Mesodermal cell (in vitro differentiated cells): ENCODE results near the gene SEC14L3.
"Not testable (repeated sequence)": the region's sequence is repeated elsewhere in the genome, so short reads cannot be mapped to it uniquely, and the experiment has no call there.

Experiments
- H3K27ac ChIP-seq: 2 replicates; pipeline ENCODE4 v1.7.0; 2013; ENCODE audit warnings: mild to moderate bottlenecking, low read depth, low read length, moderate library complexity; ENCODE audit not compliant: severe bottlenecking
- H3K36me3 ChIP-seq: 2 replicates; pipeline ENCODE4 v1.7.1; 2013; ENCODE audit warnings: mild to moderate bottlenecking, low read length, moderate library complexity; ENCODE audit not compliant: control insufficient read depth, insufficient read depth
- H3K4me1 ChIP-seq: one replicate; pipeline ENCODE4 v1.7.1; 2013; ENCODE audit warnings: mild to moderate bottlenecking, low read length; ENCODE audit not compliant: insufficient read depth, control insufficient read depth, poor library complexity, severe bottlenecking
- H3K4me3 ChIP-seq: 2 replicates; pipeline ENCODE4 v1.7.0; 2013; ENCODE audit warnings: low read length, control low read depth, mild to moderate bottlenecking; ENCODE audit not compliant: insufficient read depth, poor library complexity, severe bottlenecking; ENCODE audit errors: extremely low read depth
- H3K9me3 ChIP-seq: 2 replicates; pipeline ENCODE4 v1.7.1; 2013; ENCODE audit warnings: mild to moderate bottlenecking, low read length, moderate library complexity; ENCODE audit not compliant: control insufficient read depth
- WGBS, 2 experiments: methylation state at CpG; one replicate each; pipeline ENCODE4 v1.1.5; 2013; ENCODE audit warnings: missing lambda C conversion rate in 2 of 2; ENCODE audit not compliant: insufficient coverage in 2 of 2; 5-methylcytosine and 5-hydroxymethylcytosine counted together

Gene SEC14L3

DNA sequence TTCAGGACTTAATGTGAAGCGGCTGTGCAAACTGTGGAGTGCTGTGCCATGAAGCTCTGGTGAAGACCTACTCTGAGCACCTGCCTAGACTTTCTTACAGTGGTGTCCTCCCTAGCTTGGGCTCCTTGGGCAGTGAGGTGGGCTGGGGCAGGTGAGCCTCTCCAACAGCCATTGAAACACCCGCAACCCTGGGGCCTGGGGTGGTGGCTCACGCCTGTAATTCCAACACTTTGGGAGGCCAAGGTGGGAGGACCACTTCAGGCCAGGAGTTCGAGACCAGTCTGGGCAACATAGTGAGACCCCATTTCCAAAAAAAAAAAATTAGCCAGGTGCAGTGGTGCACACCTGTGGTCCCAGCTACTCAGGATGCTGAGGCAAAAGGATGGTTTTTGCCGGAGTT is 14.3 kb upstream of the SEC14L3 start:
- WGBS, 2 experiments = 86 to 94% methylated on average over 4 of the region's 5 CpGs
- H3K9me3 ChIP-seq = no peaks in the 10 kb centered on the region

DNA sequence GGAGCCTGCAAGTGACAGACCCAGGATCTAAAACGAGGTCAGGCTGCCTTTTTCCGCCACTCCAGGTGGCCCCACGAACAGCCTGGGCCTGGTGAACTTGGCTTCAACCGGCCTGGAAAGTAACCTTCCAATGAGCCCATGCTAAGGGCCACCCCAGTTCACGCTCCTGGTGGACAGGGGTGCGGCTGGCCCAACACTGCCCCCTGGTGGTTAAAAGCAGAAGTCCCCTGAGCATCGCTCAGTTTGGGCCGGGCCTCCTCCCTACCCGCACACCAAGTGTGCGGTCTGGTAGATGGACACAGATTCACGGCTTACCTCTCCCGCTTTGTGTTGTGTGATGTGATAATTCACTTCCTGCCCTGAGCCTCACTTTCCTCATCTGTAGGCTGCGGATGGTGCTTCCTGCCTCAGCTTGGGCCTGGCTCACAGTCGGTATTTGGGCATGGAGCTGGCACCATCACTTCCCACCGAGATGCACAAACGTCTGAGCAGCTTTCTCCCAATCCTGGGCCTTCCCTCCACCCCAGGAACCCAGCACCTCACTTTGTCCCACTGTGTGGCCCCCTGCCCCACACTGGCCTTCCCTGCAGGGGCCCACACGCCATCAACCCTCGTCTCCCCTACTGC is 13.7 kb upstream of the SEC14L3 start:
- H3K4me1 ChIP-seq = no peaks in the 10 kb centered on the region
- WGBS, 2 experiments = 51 to 53% methylated on average over 12 of the region's 18 CpGs
- H3K27ac ChIP-seq = no peak overlapping the region
- H3K4me3 ChIP-seq = no peak overlapping the region
- H3K9me3 ChIP-seq = no peaks in the 10 kb centered on the region
- no peaks in the 10 kb centered on the region for H3K36me3 ChIP-seq

More for the DNA sequence above, 14.3 kb upstream of the SEC14L3 start:
- H3K4me3 ChIP-seq = no peak overlapping the region
- no peaks in the 10 kb centered on the region for H3K36me3 ChIP-seq
- H3K27ac ChIP-seq = no peak overlapping the region
- H3K4me1 ChIP-seq = no peaks in the 10 kb centered on the region

GRCh38 chr22:30483169-30483568 is 11.4 kb upstream of the SEC14L3 start:
- Histone ChIP-seq H3K27ac (no peak overlapping the region), H3K9me3 (no peaks in the 10 kb centered on the region), H3K36me3 (no peaks in the 10 kb centered on the region), H3K4me3 (no peak overlapping the region), H3K4me1 (no peaks in the 10 kb centered on the region)
- WGBS, 2 experiments = 100% methylated on average over 1 of the region's 1 CpG; no CpG with 5 or more reads in 1 of the 2 experiments

DNA sequence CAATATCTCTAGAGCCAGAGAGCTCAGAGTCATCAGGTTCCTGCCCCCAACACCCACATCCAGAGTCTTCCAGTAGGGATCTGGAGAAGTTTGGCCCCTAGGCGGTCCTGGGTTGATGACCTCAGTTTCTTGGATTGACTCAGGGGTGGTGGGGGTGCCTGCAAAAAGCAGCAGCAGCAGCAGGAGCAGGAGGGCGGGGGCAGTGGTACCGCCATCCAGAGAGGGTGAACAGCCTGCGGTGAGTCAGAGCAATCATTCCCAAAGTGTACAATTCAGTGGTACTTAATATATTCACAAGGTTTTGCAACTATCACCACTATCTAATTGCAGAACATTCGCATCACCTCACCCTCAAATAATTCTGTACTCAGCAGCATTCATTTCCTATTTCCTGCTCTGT is 9.9 kb upstream of the SEC14L3 start:
- no peaks in the 10 kb centered on the region for H3K9me3 ChIP-seq
- WGBS, 2 experiments = 89 to 93% methylated on average over 3 to 4 of the region's 5 CpGs
- no peaks in the 10 kb centered on the region for H3K4me1 ChIP-seq
- H3K27ac ChIP-seq = no peak overlapping the region
- H3K36me3 ChIP-seq = no peaks in the 10 kb centered on the region
- no peak overlapping the region for H3K4me3 ChIP-seq

- Histone ChIP-seq H3K4me3 (no peak overlapping the region), H3K9me3 (no peaks in the 10 kb centered on the region), H3K36me3 (no peaks in the 10 kb centered on the region), H3K27ac (no peak overlapping the region), H3K4me1 (no peaks in the 10 kb centered on the region)
- WGBS, 2 experiments = no CpG with 5 or more reads among the region's 2 CpGs
Measured at GRCh38 chr22:30479981-30480380, 8.2 kb upstream of the SEC14L3 start.

DNA sequence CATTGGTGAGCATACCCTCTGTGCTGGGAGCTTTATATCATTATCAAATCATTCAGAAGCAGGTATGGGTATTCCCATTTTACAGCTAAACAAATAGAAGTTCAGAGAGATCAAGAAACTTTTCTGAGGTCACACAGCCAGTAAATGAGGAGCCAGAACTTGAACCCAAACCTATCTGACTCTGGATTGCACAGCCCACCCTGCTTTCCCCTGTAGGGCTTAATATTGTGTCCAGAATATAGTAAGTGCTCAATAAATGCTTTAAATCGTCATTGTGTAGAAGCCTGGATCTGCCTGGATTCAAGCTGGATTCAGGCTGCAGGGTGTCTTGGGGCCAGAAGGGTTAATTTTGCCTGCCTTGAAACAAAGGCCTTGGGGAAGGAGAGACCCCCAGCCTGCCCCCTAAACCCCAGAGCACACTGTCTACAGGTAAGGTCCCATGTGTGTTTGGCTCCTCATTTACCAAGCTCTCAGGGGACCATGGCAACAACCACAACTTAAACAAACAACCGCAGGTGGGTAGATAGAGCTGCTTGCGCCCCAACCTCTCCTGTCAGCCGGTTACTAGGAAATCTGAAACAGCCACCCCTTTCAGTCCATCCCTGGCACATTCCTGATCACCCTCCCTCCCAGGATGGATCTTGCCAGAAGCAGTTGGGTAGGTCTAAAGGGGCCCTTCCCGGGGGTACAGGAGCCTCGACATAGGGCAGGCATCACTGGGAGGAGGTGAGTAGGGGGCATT is 3.0 kb upstream of the SEC14L3 start:
- no peaks in the 10 kb centered on the region for H3K9me3 ChIP-seq
- H3K36me3 ChIP-seq = no peaks in the 10 kb centered on the region
- H3K27ac ChIP-seq = no peak overlapping the region
- no peak overlapping the region for H3K4me3 ChIP-seq
- H3K4me1 ChIP-seq = no peaks in the 10 kb centered on the region
- 70 to 82% methylated on average over 2 to 4 of the region's 6 CpGs for WGBS, 2 experiments

GRCh38 chr22:30474121-30474520 is 2.3 kb upstream of the SEC14L3 start:
- H3K27ac ChIP-seq = no peak overlapping the region
- H3K4me3 ChIP-seq = no peak overlapping the region
- 92 to 100% methylated on average over 2 to 3 of the region's 4 CpGs for WGBS, 2 experiments
- H3K4me1 ChIP-seq = no peaks in the 10 kb centered on the region
- no peaks in the 10 kb centered on the region for H3K9me3 ChIP-seq
- no peaks in the 10 kb centered on the region for H3K36me3 ChIP-seq

DNA sequence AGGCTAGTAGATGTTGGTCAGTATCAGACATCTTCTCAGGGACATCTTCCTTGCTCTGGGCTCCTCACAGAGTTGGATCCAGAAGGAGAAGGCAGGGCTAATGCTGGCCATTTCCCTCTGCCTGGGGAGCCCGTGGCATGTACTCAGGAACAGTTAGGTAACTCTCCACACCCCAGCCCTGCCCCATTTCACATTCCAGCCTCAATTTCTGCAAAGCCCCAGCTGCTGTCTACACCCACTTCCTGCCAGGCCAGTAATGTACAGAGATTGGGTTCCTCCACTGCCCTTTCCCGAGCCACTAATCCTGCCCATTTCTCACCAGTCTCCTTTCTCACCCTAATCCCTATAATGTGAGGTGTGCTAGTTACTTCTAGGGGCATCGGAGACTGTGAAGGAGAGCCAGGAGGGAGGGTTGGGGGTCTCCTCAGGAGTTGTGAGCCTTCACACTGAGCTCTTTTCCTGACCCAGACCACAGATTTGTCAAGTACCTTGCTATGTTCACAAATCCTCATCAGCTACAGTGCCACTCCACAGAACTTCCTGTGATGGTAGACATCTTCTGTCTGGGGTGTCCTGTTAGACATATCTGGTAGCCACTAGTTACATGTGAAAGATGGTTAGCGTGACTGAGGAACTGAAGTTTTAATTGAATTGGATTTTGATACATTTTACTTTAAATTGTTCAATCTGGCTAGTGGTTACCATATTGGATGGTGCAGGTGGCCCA is 1.3 kb upstream of the SEC14L3 start:
- Histone ChIP-seq H3K27ac (no peak overlapping the region), H3K9me3 (no peaks in the 10 kb centered on the region), H3K36me3 (no peaks in the 10 kb centered on the region), H3K4me1 (no peaks in the 10 kb centered on the region), H3K4me3 (no peak overlapping the region)
- WGBS, 2 experiments = 40 to 80% methylated on average over 1 of the region's 4 CpGs

GRCh38 chr22:30470655-30471054 is 1.2 kb downstream of the SEC14L3 start:
- Histone ChIP-seq H3K27ac (no peak overlapping the region), H3K36me3 (no peaks in the 10 kb centered on the region), H3K4me3 (no peak overlapping the region), H3K4me1 (no peaks in the 10 kb centered on the region), H3K9me3 (no peaks in the 10 kb centered on the region)
- WGBS, 2 experiments = 81% methylated on average over 2 of the region's 2 CpGs

DNA sequence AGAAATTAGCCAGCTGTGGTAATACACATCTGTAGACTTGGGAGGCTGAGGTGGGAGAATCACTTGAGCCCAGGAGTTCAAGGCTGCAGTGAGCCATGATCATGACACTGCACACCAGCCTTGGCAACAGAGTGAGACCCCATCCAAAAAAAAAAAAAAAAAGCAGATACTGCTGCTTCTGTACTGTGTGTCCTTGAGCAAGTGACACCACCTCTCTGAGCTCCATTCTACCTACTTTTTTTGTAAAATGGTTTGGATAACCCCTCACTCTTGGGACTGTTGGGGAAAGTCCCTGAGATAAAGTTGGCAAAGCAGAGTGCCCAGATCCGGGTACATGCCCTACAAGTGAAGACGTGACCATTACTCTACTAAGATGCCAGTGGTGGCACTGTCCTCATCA is 2.7 kb downstream of the SEC14L3 start:
- no peaks in the 10 kb centered on the region for H3K9me3 ChIP-seq
- H3K36me3 ChIP-seq = no peaks in the 10 kb centered on the region
- no peaks in the 10 kb centered on the region for H3K4me1 ChIP-seq
- WGBS, 2 experiments = 42 to 50% methylated on average over 2 of the region's 2 CpGs
- no peak overlapping the region for H3K27ac ChIP-seq
- H3K4me3 ChIP-seq = no peak overlapping the region

DNA sequence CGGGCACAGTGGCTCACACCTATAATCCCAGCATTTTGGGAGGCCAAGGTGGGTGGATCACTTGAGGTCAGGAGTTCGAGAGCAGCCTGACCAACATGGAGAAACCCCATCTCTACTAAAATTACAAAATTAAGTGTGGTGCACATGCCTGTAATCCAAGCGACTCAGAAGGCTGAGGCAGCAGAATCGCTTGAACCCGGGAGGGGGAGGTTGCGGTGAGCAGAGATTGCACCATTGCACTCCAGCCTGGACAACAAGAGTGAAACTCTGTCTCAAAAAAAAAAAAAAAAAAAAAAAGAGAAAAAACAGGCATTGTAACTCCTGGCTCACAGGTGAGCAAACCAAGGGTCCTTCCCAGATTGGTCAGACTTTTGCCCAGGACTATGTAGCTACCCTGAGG is 11.3 kb downstream of the SEC14L3 start:
- WGBS, 2 experiments = 90 to 93% methylated on average over 2 to 3 of the region's 6 CpGs

More for the DNA sequence above, 11.3 kb downstream of the SEC14L3 start:
- H3K4me3 ChIP-seq, H3K27ac ChIP-seq, H3K9me3 ChIP-seq, H3K36me3 ChIP-seq, H3K4me1 ChIP-seq: not testable (repeated sequence)
